K562 (cell line): Measurements from ENCODE around the gene NOCT. TPM values are rescaled to one million over a fixed set of nuclear protein-coding genes. Genes with fewer than 3 reads are reported as not detected.

Source experiments
- ARHGAP35 ChIP-seq: fragments of 450-650 bp; IDR thresholded peaks from 2 replicates; pipeline ENCODE4 v1.6.1; 2018; ENCODE audit not compliant: partially characterized antibody
- ARID3B ChIP-seq: fragments of 250-450 bp; sonication (Bioruptor Pico); IDR thresholded peaks from 2 replicates; pipeline ENCODE4 v1.4.0; 2020; ENCODE audit warnings: borderline replicate concordance
- BHLHE40 ChIP-seq: IDR thresholded peaks from 2 replicates; pipeline ENCODE4 v1.6.1; 2011; ENCODE audit warnings: low read length, improper control_type of control experiment
- ELK1 ChIP-seq: sonication (generic); formaldehyde crosslinking; IDR thresholded peaks from 2 replicates; pipeline ENCODE4 v1.8.1; 2022; ENCODE audit warnings: missing genetic modification reagents
- HOXB6 ChIP-seq: fragments of 250-450 bp; sonication (Bioruptor Pico); IDR thresholded peaks from 2 replicates; pipeline ENCODE4 v1.5.1; 2022; ENCODE audit warnings: mild to moderate bottlenecking, borderline replicate concordance
- L3MBTL2 ChIP-seq: fragments of 450-650 bp; IDR thresholded peaks from 2 replicates; pipeline ENCODE4 v1.6.1; 2016; ENCODE audit warnings: mild to moderate bottlenecking, moderate library complexity
- NFE2L1 ChIP-seq: fragments of 450-650 bp; IDR thresholded peaks from 2 replicates; pipeline ENCODE4 v1.6.1; 2016; ENCODE audit warnings: missing genetic modification characterization, low read depth, mild to moderate bottlenecking, missing compliant biosample characterization, moderate library complexity, borderline replicate concordance
- NR2C2 ChIP-seq, 2 experiments: fragments of 200-800 bp in 1 of 2; sonication (Bioruptor generic) in 1 of 2; sonication (generic) in 1 of 2; formaldehyde crosslinking in 1 of 2; IDR thresholded peaks; 2 replicates each; pipeline versions ENCODE4 v1.6.1 to v1.8.0; 2016 to 2022; ENCODE audit warnings: mild to moderate bottlenecking in 1 of 2, missing compliant biosample characterization in 1 of 2, missing genetic modification characterization in 1 of 2, missing genetic modification reagents in 1 of 2
- NR3C1 ChIP-seq: sonication (generic); formaldehyde crosslinking; IDR thresholded peaks from 2 replicates; pipeline ENCODE4 v1.8.1; 2022; ENCODE audit warnings: missing genetic modification reagents
- PHB ChIP-seq: fragments of 250-450 bp; sonication (Bioruptor Pico); IDR thresholded peaks from 2 replicates; pipeline ENCODE4 v1.5.0; 2021
- SMAD1 ChIP-seq: fragments of 150-350 bp; IDR thresholded peaks from 2 replicates; pipeline ENCODE4 v1.6.1; 2014; ENCODE audit warnings: low read length, low read depth; ENCODE audit not compliant: partially characterized antibody
- SRSF3 ChIP-seq: fragments of 200-400 bp; formaldehyde crosslinking; IDR thresholded peaks from 2 replicates; pipeline ENCODE4 v1.6.1; 2016; ENCODE audit warnings: mild to moderate bottlenecking, low read length, moderate library complexity; ENCODE audit not compliant: insufficient read depth
- TAF1 ChIP-seq: IDR thresholded peaks from 2 replicates; pipeline ENCODE4 v1.6.1; 2011; ENCODE audit warnings: mild to moderate bottlenecking, low read length, moderate library complexity; ENCODE audit not compliant: insufficient read depth, control insufficient read depth, severe bottlenecking; ENCODE audit errors: extremely low read depth
- ZNF143 ChIP-seq: sonication (generic); formaldehyde crosslinking; IDR thresholded peaks from 2 replicates; pipeline ENCODE4 v1.9.0; 2022; ENCODE audit warnings: mild to moderate bottlenecking, missing genetic modification reagents
- ZNF165 ChIP-seq: fragments of 250-450 bp; sonication (Bioruptor Pico); IDR thresholded peaks from 2 replicates; pipeline ENCODE4 v1.4.0; 2020; ENCODE audit warnings: borderline replicate concordance
- ZNF586 ChIP-seq: fragments of 450-650 bp; formaldehyde crosslinking; conservative IDR thresholded peaks from 2 replicates; pipeline ENCODE4 v1.4.0; 2020; ENCODE audit warnings: mild to moderate bottlenecking, moderate library complexity
- polyA plus RNA-seq, 8 experiments: library from polyadenylated mRNA; depleted of rRNA in 4 of 8; stranded (reverse) in 5 of 8; unstranded in 3 of 8; fragments of >200 nt; fragmentation: Nextera tagmentation in 2 of 8; fragmentation: Illumina TruSeq in 1 of 8; extraction: Ambion mirVana in 2 of 8; extraction: Trizol in 1 of 8; gene quantifications; 2 replicates each; pipeline versions ENCODE4 v1.2.1 to v1.2.3, GENCODE V29; 2011 to 2014; ENCODE audit warnings: inconsistent platforms in 1 of 8, missing spikeins in 1 of 8
- total RNA-seq, 7 experiments: library from RNA; depleted of rRNA in 6 of 7; stranded (reverse); fragments of >200 nt in 6 of 7; fragmentation: Illumina TruSeq in 2 of 7; extraction: Trizol in 2 of 7; gene quantifications; 2 replicates each; pipeline versions ENCODE4 v1.2.1 to v1.2.3, GENCODE V29; 2011 to 2021; ENCODE audit warnings: low replicate concordance in 1 of 7
- TF ChIP-seq, protein P1 (sequence below): fragments of 250-450 bp; sonication (Bioruptor Pico); IDR thresholded peaks from 2 replicates; pipeline ENCODE4 v1.5.0; 2020; ENCODE audit warnings: mild to moderate bottlenecking, borderline replicate concordance
- TF ChIP-seq, protein P2 (sequence below), 2 experiments: fragments of 250-450 bp in 1 of 2; fragments of 450-650 bp in 1 of 2; sonication (Bioruptor Pico) in 1 of 2; IDR thresholded peaks; 2 replicates each; pipeline versions ENCODE4 v1.6.1 to v1.8.0; 2016 to 2021; ENCODE audit warnings: mild to moderate bottlenecking in 2 of 2, moderate library complexity in 2 of 2, missing compliant biosample characterization in 1 of 2, missing genetic modification characterization in 1 of 2
- TF ChIP-seq, protein P3 (sequence below), 3 experiments: fragments of 200-800 bp in 1 of 3; sonication (Bioruptor generic) in 1 of 3; sonication (generic) in 1 of 3; formaldehyde crosslinking in 1 of 3; IDR thresholded peaks; 2 replicates each; pipeline versions ENCODE4 v1.6.1 to v1.8.0; 2016 to 2022; ENCODE audit warnings: mild to moderate bottlenecking in 2 of 3, missing compliant biosample characterization in 2 of 3, missing genetic modification characterization in 2 of 3, missing genetic modification reagents in 1 of 3

The NOCT gene
- total and polyA plus RNA-seq, 9 of the 15 experiments (the other 6 are each of a cell fraction or from before 2014, with no cell fraction given), result 1.3 to 20.2 (median 11.1) TPM

DNA sequence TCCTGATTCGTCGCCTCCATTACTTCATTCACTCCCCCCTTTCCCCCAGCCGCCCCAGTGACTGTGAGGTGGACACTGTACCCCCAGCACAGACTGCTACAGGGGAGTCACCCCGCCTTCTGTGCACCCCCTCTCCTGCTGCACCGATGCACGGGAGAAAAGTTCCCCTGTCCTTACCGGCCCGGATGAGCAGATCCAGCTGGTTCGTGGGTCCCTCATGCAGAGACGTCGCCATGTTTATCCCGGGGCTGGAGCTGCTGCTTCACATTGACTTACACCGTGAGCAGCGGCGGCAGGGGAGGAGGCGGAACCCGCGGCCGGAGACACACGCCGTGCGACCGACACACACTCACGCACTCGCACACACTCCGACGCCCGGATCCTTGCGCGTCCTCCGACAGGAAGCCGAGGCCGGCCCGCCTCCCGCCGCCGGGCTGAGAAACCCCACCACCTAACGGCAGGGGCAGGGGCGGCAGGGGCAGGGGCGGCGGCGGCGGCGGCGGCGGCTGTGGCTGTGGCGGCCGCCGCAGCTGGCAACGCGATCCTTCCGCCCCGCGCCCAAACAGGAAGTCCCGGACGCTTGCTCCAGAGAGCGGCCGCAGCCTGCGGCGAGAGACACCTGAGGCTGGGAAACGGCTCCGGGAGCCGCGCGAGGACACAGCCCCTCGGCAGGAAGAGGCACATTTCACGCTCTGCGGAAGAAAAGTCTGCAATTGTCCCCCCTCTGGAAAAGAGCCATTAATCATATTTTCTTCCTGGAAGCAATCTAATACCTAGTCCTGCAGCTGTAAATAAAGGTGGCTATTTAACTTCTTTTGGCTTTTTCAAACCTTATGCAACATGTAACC, 68.6 kb downstream of the NOCT start (continued):
- TF ChIP-seq ZNF143 (CRISPR knock-in tag), result no peak
- TF ChIP-seq L3MBTL2, result no peak; the same call in 1 of the 2 replicates
- no peak for TF ChIP-seq SRSF3
- TF ChIP-seq PHB (CRISPR knock-in tag), result no peak; the same call in 1 of the 2 replicates
- 0 out of 2 replicates have a peak, but pooled peaks have one; percentile 55 for TF ChIP-seq BHLHE40
- no peak for TF ChIP-seq SMAD1
- no peak for TF ChIP-seq ARID3B
- TF ChIP-seq, protein P1, sequence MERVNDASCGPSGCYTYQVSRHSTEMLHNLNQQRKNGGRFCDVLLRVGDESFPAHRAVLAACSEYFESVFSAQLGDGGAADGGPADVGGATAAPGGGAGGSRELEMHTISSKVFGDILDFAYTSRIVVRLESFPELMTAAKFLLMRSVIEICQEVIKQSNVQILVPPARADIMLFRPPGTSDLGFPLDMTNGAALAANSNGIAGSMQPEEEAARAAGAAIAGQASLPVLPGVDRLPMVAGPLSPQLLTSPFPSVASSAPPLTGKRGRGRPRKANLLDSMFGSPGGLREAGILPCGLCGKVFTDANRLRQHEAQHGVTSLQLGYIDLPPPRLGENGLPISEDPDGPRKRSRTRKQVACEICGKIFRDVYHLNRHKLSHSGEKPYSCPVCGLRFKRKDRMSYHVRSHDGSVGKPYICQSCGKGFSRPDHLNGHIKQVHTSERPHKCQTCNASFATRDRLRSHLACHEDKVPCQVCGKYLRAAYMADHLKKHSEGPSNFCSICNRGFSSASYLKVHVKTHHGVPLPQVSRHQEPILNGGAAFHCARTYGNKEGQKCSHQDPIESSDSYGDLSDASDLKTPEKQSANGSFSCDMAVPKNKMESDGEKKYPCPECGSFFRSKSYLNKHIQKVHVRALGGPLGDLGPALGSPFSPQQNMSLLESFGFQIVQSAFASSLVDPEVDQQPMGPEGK (CRISPR knock-in tag), result no peak
- peak; percentile 78; the same call in 1 of the 2 replicates for TF ChIP-seq NR2C2 (CRISPR knock-in tag; IDR thresholded peaks at IDR 0.05)
- no peak for TF ChIP-seq NR2C2 (tag; IDR thresholded peaks at IDR 0.05)
- TF ChIP-seq, protein P2, sequence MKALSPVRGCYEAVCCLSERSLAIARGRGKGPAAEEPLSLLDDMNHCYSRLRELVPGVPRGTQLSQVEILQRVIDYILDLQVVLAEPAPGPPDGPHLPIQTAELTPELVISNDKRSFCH (CRISPR knock-in tag; IDR thresholded peaks at IDR 0.05), result no peak
- TF ChIP-seq, protein P2 (tag; IDR thresholded peaks at IDR 0.05), result no peak
- TF ChIP-seq ZNF165, result no peak
- TF ChIP-seq TAF1, result peak; percentile 83
- no peak for TF ChIP-seq NR3C1 (CRISPR knock-in tag)
- no peak for TF ChIP-seq NFE2L1
- no peak for TF ChIP-seq ELK1
- no peak for TF ChIP-seq ZNF586 (CRISPR knock-in tag)
- no peak for TF ChIP-seq ARHGAP35
- TF ChIP-seq, protein P3, sequence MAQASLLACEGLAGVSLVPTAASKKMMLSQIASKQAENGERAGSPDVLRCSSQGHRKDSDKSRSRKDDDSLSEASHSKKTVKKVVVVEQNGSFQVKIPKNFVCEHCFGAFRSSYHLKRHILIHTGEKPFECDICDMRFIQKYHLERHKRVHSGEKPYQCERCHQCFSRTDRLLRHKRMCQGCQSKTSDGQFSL (CRISPR knock-in tag; IDR thresholded peaks at IDR 0.05), result peak; percentile 94
- TF ChIP-seq, protein P3 (tag; IDR thresholded peaks at IDR 0.05), result peak in 1 of 2 experiments; percentile 41; a peak in 2 of 4 replicates
- TF ChIP-seq HOXB6 (CRISPR knock-in tag), result no peak
